WTC11 (cell line): Measurements from ENCODE around the gene PC.

Experiments used
- ATF3 ChIP-seq: sonication (generic); formaldehyde crosslinking; conservative IDR thresholded peaks from 2 replicates; pipeline ENCODE4 v1.8.1; 2022; ENCODE audit warnings: mild to moderate bottlenecking, missing genetic modification reagents
- CTCF ChIP-seq: fragments of 200-600 bp; IDR thresholded peaks from 2 replicates; pipeline ENCODE4 v1.8.0; 2022; ENCODE audit warnings: antibody characterized with exemption
- TEAD4 ChIP-seq: sonication (generic); formaldehyde crosslinking; IDR thresholded peaks from 2 replicates; pipeline ENCODE4 v1.8.0; 2022; ENCODE audit warnings: mild to moderate bottlenecking, missing genetic modification reagents
- TF ChIP-seq, protein P1 (sequence below): sonication (generic); formaldehyde crosslinking; IDR thresholded peaks from 2 replicates; pipeline ENCODE4 v1.8.0; 2022; ENCODE audit warnings: missing genetic modification reagents

DNA sequence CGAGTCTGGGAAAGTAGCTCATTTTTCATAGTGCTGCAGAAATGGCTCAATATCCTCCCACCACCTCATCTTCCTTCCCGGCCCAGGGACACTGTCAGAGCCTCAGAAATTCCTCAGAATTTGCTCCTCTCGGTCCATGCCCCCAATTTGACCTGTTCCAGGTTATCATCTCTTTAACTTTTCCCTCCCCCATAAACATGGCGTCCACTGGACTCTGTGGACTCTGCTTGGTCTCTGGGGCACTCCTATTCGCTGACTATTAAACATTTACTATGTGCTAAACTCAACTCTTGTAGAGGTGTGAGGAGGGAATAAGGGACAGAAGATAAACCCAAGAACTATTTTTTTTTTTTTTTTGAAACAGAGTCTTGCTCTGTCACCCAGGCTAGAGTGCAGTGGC is 8.2 kb upstream of the PC start:
- TF ChIP-seq TEAD4 (CRISPR knock-in tag) (no peak), CTCF (no peak), ATF3 (CRISPR knock-in tag) (no peak)
- TF ChIP-seq, protein P1, sequence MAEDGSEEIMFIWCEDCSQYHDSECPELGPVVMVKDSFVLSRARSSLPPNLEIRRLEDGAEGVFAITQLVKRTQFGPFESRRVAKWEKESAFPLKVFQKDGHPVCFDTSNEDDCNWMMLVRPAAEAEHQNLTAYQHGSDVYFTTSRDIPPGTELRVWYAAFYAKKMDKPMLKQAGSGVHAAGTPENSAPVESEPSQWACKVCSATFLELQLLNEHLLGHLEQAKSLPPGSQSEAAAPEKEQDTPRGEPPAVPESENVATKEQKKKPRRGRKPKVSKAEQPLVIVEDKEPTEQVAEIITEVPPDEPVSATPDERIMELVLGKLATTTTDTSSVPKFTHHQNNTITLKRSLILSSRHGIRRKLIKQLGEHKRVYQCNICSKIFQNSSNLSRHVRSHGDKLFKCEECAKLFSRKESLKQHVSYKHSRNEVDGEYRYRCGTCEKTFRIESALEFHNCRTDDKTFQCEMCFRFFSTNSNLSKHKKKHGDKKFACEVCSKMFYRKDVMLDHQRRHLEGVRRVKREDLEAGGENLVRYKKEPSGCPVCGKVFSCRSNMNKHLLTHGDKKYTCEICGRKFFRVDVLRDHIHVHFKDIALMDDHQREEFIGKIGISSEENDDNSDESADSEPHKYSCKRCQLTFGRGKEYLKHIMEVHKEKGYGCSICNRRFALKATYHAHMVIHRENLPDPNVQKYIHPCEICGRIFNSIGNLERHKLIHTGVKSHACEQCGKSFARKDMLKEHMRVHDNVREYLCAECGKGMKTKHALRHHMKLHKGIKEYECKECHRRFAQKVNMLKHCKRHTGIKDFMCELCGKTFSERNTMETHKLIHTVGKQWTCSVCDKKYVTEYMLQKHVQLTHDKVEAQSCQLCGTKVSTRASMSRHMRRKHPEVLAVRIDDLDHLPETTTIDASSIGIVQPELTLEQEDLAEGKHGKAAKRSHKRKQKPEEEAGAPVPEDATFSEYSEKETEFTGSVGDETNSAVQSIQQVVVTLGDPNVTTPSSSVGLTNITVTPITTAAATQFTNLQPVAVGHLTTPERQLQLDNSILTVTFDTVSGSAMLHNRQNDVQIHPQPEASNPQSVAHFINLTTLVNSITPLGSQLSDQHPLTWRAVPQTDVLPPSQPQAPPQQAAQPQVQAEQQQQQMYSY = no peak
